Measurements from ENCODE around the gene BAG3.

GRCh38 chr10:119675483-119676170, 24.4 kb downstream of the BAG3 start:
- TF ChIP-seq CTCF (IDR thresholded peaks at IDR 0.05 in 2 of 3, conservative IDR thresholded peaks at IDR 0.05 in 1 of 3; ENCODE audit: insufficient read depth in 2 of 3, low read depth in 1 of 3, low read length in 3 of 3): no peak
- no peak for TF ChIP-seq ZNF511 (CRISPR knock-in tag; IDR thresholded peaks at IDR 0.05)
- TF ChIP-seq TBP (optimal IDR thresholded peaks at IDR 0.05; ENCODE audit: low read depth, low read length): no peak
